Esophagus muscularis mucosa (tissue), 4 donors: ENCODE data around the gene OR2V1. TPM values are rescaled to one million over a fixed set of nuclear protein-coding genes. Genes with fewer than 3 reads are reported as not detected.

ENCODE experiments used
- DNase-seq: peaks from one replicate; pipeline ENCODE4 v3.0.0-alpha.2; 2017; ENCODE audit errors: extremely low spot score
- H3K27ac ChIP-seq, 4 donors: fragments of 200-600 bp; sonication (generic); replicated peaks in 1 of 4; 1 replicate in 3 of 4; 2 replicates in 1 of 4; pipeline ENCODE4 v1.5.1; 2016 to 2019; ENCODE audit warnings: mild to moderate bottlenecking in 1 of 4
- H3K27me3 ChIP-seq, 4 donors: fragments of 200-600 bp; sonication (generic); one replicate each; pipeline versions ENCODE4 v1.5.1 to v1.6.0; 2016 to 2019
- H3K36me3 ChIP-seq, 4 donors: fragments of 200-600 bp; sonication (generic); one replicate each; pipeline ENCODE4 v1.5.1; 2016 to 2019
- H3K4me1 ChIP-seq, 4 donors: fragments of 200-600 bp; sonication (generic); one replicate each; pipeline ENCODE4 v1.5.1; 2016 to 2019
- H3K4me3 ChIP-seq, 4 donors: fragments of 200-600 bp; sonication (generic); 1 replicate in 2 of 4; 2 replicates in 2 of 4; pipeline ENCODE4 v1.5.1; 2016 to 2019; ENCODE audit warnings: mild to moderate bottlenecking in 4 of 4, moderate library complexity in 1 of 4
- H3K9me3 ChIP-seq, 4 donors: fragments of 200-600 bp; sonication (generic); 1 replicate in 3 of 4; 2 replicates in 1 of 4; pipeline ENCODE4 v1.5.1; 2016 to 2019
- EP300 ChIP-seq: sonication (generic); formaldehyde crosslinking; IDR thresholded peaks from one replicate; pipeline ENCODE4 v1.6.1; 2017; ENCODE audit warnings: antibody characterized with exemption
- POLR2A ChIP-seq: fragments of 450-650 bp; IDR thresholded peaks from one replicate; pipeline ENCODE4 v1.6.1; 2017; ENCODE audit warnings: antibody characterized with exemption, moderate library complexity, mild to moderate bottlenecking, low read depth
- POLR2AphosphoS5 ChIP-seq, 2 donors: sonication (generic); formaldehyde crosslinking; IDR thresholded peaks; one replicate each; pipeline ENCODE4 v1.6.1; 2017; ENCODE audit warnings: antibody characterized with exemption in 2 of 2
- WGBS: methylation state at CpG from one replicate; pipeline ENCODE4 v1.1.5; 2018; 5-methylcytosine and 5-hydroxymethylcytosine counted together
- intact Hi-C: fragments of 100-400 bp; cut with DNase I; formaldehyde crosslinking; loops from one replicate; pipeline ENCODE4 v1.15.1; 2023
- total RNA-seq, 4 donors: library from RNA; depleted of rRNA; stranded (reverse); fragments of >200 nt; gene quantifications; one replicate each; pipeline versions ENCODE4 v1.1.0 to v1.2.1, GENCODE V29; 2016
- TF ChIP-seq, protein P1 (sequence below), 3 experiments: fragments of 200-600 bp in 2 of 3; fragments of 450-650 bp in 1 of 3; sonication (generic) in 2 of 3; IDR thresholded peaks; one replicate each; pipeline ENCODE4 v1.5.1; 2017 to 2019; ENCODE audit warnings: antibody characterized with exemption in 3 of 3, mild to moderate bottlenecking in 2 of 3, moderate library complexity in 1 of 3

The OR2V1 gene
- total RNA-seq, 4 donors from 2014 or later, result not detected

GRCh38 chr5:181127907-181128626, 2.9 kb downstream of the OR2V1 start:
- 66% methylated on average over 15 of the region's 15 CpGs for WGBS
- Histone ChIP-seq H3K4me3 (no peak overlapping the region), H3K9me3 (no peaks in the 10 kb centered on the region), H3K36me3 (no peaks in the 10 kb centered on the region), H3K4me1 (no peaks in the 10 kb centered on the region), H3K27me3 (peaks cover 0 to 87% (median 0%) of the 10 kb centered on the region in 4 donors), H3K27ac (no peak overlapping the region)
- no peak for DNase-seq
- intact Hi-C loops, result no loop called here
- TF ChIP-seq POLR2AphosphoS5 (IDR thresholded peaks at IDR 0.05), result no peak
- TF ChIP-seq, protein P1, sequence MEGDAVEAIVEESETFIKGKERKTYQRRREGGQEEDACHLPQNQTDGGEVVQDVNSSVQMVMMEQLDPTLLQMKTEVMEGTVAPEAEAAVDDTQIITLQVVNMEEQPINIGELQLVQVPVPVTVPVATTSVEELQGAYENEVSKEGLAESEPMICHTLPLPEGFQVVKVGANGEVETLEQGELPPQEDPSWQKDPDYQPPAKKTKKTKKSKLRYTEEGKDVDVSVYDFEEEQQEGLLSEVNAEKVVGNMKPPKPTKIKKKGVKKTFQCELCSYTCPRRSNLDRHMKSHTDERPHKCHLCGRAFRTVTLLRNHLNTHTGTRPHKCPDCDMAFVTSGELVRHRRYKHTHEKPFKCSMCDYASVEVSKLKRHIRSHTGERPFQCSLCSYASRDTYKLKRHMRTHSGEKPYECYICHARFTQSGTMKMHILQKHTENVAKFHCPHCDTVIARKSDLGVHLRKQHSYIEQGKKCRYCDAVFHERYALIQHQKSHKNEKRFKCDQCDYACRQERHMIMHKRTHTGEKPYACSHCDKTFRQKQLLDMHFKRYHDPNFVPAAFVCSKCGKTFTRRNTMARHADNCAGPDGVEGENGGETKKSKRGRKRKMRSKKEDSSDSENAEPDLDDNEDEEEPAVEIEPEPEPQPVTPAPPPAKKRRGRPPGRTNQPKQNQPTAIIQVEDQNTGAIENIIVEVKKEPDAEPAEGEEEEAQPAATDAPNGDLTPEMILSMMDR (IDR thresholded peaks at IDR 0.05), result no peak
- no peak for TF ChIP-seq EP300
- no peak for TF ChIP-seq POLR2A

DNA sequence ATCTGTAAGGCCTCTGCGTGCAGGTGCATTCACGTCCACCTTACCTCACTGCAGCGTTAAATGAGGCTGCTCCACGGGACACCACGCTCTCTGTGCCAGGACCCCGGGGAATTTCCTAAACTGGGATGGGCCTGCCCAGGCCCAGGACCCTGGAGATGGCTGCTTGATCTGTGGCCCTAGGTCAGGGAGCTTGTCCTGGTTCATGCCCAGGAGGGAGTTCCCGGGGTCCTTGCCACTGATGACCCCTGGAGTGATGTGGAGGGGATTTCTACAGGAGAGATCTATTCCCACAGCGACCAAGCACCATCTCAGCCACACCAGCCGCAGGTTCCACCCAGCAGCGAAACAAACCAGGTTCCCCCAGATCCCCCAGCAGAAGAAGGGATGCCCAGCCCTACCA, 3.5 kb downstream of the OR2V1 start:
- 20% methylated on average over 1 of the region's 10 CpGs for WGBS
- Histone ChIP-seq H3K4me1 (no peaks in the 10 kb centered on the region), H3K27ac (no peak overlapping the region), H3K9me3 (no peaks in the 10 kb centered on the region), H3K27me3 (peaks cover 0 to 89% (median 0%) of the 10 kb centered on the region in 4 donors), H3K36me3 (no peaks in the 10 kb centered on the region), H3K4me3 (no peak overlapping the region)
- TF ChIP-seq, protein P1 (IDR thresholded peaks at IDR 0.05), result no peak
- TF ChIP-seq EP300, result no peak
- TF ChIP-seq POLR2A, result no peak
- TF ChIP-seq POLR2AphosphoS5 (IDR thresholded peaks at IDR 0.05), result no peak
- intact Hi-C loops, result no loop called here
- DNase-seq, result no peak

- H3K9me3 ChIP-seq, result no peaks in the 10 kb centered on the region
- peaks cover 0 to 94% (median 0%) of the 10 kb centered on the region in 4 donors for H3K27me3 ChIP-seq
- 67% methylated on average over 18 of the region's 18 CpGs for WGBS
- H3K36me3 ChIP-seq, result no peaks in the 10 kb centered on the region
- peaks cover 0 to 2% (median 0%) of the 10 kb centered on the region in 4 donors for H3K4me1 ChIP-seq
- no peak for DNase-seq
- H3K27ac ChIP-seq, result no peak overlapping the region
- TF ChIP-seq, protein P1 (IDR thresholded peaks at IDR 0.05), result no peak
- TF ChIP-seq POLR2AphosphoS5 (IDR thresholded peaks at IDR 0.05) (no peak), POLR2A (no peak), EP300 (no peak)
- intact Hi-C loops, result no loop called here
- no peak overlapping the region for H3K4me3 ChIP-seq
Observed at GRCh38 chr5:181126841-181127240, 4.1 kb downstream of the OR2V1 start.

DNA sequence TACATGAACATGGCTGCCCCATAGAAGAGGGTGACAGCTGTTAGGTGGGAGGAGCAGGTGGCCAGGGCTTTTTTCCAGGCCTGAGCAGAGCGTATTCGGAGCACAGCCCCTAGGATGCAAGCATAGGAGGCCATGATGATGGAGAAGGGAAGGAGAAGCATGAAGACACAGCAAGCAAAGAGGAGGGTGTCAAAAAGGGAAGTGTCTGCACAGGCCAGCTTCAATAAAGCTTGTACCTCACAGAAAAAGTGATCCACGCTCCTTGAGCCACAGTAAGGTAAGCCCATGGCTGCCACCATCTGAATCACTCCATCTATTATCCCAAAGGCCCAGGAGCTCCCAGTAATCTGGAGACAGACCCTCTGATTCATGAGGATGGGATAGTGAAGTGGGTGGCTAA, 6.4 kb downstream of the OR2V1 start:
- 85% methylated on average over 3 of the region's 3 CpGs for WGBS
- Histone ChIP-seq H3K9me3 (no peaks in the 10 kb centered on the region), H3K4me1 (peaks cover 0 to 3% (median 0%) of the 10 kb centered on the region in 4 donors), H3K36me3 (no peaks in the 10 kb centered on the region), H3K27me3 (peaks cover 0 to 93% (median 0%) of the 10 kb centered on the region in 4 donors), H3K27ac (no peak overlapping the region), H3K4me3 (no peak overlapping the region)
- intact Hi-C loops, result no loop called here
- TF ChIP-seq, protein P1 (IDR thresholded peaks at IDR 0.05), result no peak
- no peak for TF ChIP-seq POLR2AphosphoS5 (IDR thresholded peaks at IDR 0.05)
- no peak for TF ChIP-seq POLR2A
- no peak for TF ChIP-seq EP300
- DNase-seq, result no peak
